Stimulated activated CD4-positive, alpha-beta T cell treated with anti-CD3 and anti-CD28 coated beads, Interleukin-15, amount 100 ng/mL, for 48 hours (primary cell): ENCODE measurements around the gene WBP1.
"Not testable (repeated sequence)": the region's sequence is repeated elsewhere in the genome, so short reads cannot be mapped to it uniquely, and the experiment has no call there.

ENCODE experiments used
- DNase-seq, 2 donors: peaks; one replicate each; pipeline ENCODE4 v3.0.0-alpha.2; 2020; ENCODE audit warnings: low read depth in 2 of 2

Gene WBP1

DNA sequence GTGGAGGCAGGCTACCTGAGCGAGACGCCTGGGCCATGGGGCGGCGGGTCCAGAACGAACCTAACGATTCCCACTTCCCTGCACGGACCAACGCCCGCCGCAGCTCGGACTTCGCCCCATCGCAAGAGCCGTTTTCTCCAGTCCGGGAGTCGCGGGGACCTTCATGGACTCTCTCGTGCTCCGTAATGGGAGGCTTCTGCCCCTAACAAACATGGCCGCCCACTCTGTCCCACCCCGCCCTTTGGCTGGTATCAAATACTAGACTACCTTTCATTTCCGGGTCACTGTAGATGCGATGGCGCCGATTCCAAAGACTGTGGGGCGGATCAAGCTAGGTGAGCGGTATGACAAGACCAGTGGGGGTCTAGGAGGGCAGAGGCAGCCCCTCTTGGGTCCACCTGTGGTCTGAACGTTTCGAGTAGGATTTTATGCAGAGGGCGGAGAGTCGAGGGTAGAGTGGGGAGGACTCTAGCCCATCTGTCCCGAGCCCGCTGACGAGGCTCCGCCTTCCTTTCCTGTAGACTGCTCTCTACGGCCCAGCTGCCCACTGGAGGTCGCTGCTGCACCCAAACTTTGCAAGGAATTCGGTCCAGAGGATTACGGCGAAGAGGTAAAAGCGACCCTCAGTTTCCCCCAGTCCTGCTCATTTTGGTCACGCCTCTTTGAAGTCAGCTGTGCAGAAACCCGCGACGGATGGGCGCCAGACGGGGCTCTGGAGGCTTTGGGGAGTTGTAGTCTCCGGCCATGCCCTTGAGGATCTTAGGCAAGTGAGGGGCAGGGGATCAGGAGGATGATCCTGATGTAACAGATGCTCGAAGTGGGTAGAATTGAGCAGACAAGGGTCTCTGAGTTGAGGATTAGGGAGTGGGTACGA lies 24.8 kb downstream of the WBP1 start, which contains the start of the genes CCDC142 and TTC31:
TSS of gene CCDC142 (minus strand) at position 198 of the 874 bp plus-strand sequence. CDS start at position 37, 161 bp downstream.
TSS of gene TTC31 (plus strand) at position 281 of the 874 bp plus-strand sequence. CDS start at position 296, 15 bp downstream.
- DNase-seq: peak; percentile 89 to 93

DNA sequence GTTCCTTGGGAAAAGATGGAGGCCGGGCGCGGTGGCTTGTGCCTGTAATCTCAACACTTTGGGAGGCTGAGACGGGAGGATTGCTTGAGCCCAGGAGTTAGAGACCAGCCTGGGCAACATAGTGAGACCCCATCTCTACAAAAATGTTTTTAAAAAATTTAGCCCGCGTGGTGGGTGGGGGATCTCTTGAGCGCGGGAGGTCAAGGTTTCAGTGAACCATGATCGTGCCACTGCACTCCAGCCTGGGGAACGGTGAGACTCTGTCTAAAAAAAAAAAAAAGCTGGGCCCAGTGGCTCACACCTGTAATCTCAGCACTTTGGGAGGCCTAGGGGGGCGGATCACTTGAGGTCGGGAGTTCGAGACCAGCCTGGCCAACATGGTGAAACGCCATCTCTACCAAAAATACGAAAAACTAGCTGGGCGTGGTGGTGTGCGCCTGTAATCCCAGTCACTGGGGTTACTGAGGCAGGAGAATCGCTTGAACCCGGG lies 25.5 kb downstream of the WBP1 start:
- DNase-seq: not testable (repeated sequence)

DNA sequence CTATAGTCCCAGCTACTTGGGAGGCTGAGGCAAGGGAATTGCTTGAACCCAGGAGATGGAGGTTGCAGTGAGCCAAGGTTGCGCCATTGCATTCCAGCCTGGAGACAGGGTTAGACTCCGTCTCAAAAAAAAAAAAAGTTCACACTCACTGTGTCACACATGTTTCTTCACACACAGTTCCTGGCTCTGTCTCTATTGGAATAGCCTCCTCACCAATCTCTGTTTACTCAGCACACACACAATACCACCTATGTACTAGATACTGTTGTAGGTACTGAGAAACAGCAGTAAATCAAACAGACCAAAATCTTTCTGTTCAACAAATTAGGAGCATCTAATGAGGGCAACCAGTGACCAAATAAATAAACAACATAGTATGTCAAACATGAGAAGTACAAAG lies 27.9 kb downstream of the WBP1 start:
- no peak for DNase-seq

DNA sequence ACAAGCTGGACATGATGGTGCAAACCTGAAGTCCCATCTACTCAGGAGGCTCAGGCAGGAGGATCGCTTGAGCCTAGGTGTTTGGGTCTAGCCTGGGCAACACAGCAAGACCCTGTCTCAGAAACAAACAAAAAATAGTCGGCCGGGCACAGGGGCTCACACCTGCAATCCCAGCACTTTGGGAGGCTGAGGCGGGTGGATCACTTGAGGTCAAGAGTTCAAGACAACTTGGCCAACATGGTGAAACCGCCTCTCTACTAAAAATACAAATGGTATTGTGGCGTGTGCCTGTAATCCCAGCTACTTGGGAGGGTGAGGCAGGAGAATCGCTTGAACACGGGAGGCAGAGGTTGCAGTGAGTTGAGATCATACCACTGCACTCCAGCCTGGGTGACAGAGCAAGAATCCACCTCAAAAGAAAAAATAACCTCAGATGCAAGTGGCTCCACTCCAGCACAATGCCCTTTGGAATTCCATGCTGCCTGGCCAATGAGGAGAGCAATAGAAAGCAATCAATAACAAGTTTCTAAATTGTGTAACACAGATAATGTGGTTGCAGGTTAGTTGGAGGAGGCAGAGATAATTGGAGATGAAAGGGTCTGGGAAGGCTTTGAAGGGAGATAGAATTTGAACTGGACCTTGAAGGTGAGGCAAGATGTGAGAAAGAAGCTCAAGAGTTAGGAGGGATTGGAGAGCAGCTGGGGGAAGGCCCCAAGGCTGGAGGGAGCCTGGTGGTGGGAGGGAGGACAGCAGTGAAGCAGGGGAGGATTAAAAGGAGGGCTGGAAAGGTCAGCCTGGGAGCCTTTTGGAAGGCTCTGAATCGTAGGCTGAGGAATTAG lies 30.6 kb downstream of the WBP1 start:
- DNase-seq: no peak

DNA sequence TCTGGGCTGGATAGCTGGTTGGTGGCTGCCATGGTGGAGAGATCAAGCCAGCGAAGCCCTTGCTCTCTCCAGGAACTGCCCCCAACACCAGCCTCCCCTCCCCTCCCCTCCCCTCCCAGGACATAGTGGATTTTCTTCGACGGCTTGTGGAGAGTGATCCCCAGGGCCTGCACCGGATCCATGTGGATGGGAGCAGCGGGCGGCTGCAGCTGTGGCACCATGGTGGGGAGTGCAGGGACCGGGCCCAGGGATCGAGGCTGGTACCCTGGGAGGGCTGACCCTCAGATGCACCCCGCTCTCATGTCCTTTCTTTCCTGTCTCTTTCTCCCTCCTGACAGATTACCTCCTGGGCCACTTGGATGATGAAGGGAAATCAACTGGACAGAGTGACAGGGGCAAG lies 31.7 kb downstream of the WBP1 start:
- DNase-seq: no peak

DNA sequence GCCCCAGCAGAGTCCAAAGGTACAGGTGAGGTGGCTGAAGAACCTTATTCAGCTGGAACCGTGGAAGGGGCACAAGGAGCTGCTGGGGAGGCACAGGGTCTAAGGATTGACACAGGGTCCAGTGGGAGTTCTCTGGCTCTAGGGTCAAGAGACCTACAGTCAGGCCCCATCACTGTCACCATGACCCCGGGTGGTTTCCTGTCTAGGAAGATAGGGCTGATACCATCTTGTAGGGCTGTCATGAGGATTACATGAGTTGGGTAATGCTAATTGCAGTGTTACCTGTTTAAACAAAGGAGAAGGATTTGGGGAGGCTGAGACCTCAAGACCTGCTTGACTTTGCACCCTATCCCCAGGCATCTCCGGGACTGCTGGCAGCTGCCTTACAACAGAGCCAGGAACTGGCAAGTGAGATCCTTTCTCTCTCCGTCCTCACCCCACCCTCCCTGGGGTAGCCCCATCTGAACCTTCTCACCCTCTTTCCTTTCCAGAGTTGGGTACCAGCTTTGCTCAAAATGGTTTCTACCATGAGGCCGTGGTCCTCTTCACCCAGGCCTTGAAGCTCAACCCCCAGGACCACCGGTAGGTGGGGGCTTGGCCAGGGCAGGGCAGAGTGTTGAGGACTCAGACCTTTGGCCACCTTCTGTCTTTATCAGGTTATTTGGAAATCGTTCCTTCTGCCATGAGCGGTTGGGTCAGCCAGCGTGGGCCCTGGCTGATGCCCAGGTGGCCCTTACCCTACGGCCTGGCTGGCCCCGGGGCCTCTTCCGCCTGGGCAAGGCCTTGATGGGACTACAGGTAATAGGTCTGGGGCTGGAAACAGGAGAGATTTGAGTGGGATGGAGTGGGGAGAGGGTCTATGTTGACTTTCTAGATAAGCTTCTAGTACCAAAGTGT lies 33.7 kb downstream of the WBP1 start:
- DNase-seq: no peak

DNA sequence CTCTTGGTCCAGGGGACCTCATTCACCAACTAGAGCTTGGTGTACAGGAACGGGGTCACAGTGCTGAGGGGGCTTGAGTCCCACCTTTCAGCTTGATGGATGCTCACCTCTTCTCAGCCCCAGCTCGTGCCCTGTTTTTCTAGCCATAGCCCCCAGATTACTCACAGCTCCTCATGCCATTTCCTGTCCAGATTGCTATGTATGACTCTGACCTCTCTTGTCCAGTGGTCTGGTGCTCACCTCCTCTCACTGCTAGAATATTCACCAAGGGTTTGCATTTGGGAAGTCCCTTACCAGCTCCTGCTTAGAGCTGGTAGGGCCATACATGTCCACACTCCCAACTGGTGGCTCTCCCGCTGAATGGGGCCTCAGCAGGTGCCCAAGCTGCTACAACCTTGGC lies 35.3 kb downstream of the WBP1 start:
- DNase-seq: no peak

DNA sequence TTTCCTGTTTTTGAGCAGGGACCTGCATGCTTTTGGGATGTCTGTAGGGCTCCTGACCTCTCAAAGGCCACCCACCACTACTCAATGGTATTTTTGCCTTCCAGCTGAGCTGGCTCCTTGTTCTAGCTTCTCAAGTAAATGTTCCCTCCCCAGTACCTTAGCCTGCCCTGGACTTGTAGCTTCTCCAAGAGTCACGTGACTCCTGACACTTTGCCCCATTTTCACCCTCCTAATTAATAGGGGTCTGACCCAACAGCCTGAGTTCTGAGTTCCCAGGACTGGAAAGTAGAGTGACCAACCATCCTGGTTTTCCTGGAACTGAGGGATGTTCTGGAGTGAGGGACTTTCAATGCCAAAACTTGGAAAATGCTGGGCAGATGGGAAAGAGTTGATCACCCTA lies 37.2 kb downstream of the WBP1 start:
- no peak for DNase-seq

DNA sequence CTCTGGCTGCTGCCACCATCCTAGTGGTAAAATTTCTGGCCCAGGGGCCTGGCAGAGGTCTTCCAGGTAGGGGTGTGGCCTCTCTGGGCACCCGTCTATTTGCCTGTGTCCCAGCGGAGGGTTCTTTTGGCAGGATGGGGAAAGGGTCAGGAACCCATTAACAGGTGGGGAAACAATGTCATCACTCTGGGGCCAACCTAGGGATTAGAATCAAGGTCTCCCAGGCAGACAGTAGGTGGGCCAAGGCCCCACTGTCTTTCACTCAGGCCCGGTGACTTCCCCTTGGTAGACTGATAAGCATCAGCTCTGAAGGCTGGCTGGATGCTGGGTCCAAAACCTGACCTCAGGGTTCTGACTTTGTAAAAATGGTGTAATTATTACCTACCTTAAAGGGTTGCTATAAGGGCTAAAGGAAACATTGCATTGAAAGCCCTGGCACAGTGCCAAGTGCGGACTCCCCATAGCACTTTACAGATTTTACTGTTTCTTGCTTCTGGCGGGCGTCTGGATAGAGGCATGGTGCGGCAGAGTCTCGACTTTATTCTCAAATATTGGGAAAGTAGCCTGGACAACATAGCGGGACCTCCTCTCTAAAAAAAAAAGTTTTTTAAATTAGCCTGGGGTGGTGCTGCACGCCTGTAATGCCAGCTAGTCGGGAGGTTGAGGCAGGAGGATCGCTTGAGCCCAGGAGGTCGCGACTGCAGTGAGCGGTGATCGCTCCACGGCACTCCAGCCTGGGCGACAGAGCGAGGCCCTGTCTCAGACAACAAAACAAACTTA lies 38.9 kb downstream of the WBP1 start:
- DNase-seq: no peak

DNA sequence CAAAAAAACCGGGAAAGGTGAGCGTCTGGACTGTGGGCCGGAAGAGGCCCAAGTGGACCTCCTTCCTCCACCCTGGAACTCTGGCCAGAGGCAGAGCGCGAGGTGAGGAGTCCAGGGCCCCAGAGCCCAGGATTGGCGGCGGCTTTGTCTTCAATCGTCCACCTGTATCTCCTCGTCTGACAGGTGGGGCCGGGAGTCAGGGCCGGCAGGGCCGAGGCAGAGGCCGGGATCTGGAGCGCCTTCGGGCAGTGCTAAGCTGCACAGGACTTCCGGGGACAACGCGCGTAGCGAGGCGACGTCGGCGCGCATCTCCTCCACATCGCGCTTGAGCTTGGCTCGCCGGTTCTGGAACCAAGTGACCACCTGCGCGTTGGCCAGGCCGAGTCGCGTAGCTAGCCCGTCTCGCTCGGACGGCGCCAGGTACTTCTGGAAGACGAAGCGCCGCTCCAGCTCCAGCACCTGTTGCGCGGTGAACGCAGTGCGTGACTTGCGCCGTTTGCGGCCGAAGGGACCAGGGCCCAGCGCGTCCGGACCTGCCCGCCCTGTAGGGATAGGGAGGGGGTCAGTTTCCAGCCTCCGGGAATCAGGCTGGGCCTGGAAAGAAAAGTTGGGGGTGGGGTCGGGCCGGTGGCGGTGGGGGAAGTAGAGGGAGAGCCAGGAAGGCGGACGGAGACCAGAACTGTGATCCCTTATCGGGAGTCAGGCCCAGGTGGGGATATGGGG lies 39.7 kb downstream of the WBP1 start:
- no peak for DNase-seq

DNA sequence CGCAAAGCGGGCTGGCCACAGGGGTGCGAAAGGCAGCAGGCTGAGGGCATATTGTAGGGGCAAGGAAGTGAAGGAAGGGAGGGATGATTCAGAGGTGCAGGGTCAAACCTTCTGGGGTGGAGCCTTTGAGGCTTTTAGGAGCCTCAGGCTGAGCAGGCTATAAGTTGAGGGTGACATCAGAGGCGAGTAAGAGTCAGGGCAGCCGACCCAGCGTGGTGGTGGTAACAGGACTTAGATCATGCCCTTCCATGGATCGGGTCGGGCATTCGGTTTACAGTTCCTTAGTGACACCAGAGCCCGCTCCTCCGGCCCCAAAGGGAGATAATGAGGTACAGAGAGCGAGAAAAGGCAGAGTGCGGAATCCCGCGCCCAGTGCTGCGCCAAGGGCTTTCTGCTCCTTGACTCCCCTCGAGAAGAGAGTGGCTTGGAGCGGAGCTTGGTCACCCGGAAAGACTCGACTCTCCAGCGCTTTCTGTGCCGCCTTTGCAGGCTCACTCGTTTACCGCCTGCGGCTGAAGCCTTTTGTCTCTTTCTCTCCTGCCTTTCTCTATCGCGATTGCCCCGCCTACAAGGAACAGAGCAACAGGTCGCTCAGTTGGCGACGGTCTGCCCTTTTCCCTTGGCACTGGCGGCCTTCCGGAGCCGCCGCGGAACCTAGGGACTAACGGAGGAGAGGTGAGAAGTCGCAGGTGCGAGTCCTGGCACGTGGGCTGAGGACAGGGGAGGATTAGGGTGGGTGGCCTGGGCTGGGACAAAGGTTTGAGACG lies 40.4 kb downstream of the WBP1 start:
- DNase-seq: no peak

DNA sequence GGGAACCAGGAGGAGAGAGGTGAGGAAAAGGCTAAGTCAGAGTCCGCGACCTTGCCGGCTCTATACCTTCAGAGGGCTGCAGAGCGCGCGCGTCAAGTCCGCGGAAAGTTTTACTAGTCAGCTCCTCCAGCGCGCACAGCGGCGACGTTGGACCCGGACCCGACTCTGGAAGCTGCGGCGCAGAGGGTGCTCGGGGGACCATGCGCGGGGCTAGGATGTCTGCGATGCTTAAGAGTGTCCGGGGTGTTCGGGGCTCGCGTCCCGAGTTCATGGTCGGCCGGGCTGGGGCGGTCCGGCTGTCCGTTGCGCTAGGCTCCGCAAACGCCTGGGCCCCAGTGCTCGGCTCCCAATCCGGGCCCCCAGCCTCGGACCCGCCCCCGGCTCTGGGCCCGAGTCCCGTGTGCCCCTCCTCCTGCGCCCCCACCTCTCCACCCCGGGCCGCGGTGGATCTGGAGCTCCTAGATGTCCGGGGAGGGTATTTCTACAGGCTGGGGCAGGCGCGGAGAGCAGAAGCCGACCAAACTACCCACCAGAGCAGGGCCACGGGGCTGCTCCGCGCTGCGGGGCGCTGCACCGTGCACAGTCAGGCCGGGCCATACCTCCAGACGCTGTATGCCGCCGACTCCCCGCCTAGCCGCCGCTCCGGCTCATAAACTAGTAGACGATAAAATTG lies 41.2 kb downstream of the WBP1 start, which contains the start of gene LBX2:
TSS of gene LBX2 (minus strand) at position 337 of the 673 bp plus-strand sequence. CDS start at position 271, 66 bp downstream.
- DNase-seq: no peak

DNA sequence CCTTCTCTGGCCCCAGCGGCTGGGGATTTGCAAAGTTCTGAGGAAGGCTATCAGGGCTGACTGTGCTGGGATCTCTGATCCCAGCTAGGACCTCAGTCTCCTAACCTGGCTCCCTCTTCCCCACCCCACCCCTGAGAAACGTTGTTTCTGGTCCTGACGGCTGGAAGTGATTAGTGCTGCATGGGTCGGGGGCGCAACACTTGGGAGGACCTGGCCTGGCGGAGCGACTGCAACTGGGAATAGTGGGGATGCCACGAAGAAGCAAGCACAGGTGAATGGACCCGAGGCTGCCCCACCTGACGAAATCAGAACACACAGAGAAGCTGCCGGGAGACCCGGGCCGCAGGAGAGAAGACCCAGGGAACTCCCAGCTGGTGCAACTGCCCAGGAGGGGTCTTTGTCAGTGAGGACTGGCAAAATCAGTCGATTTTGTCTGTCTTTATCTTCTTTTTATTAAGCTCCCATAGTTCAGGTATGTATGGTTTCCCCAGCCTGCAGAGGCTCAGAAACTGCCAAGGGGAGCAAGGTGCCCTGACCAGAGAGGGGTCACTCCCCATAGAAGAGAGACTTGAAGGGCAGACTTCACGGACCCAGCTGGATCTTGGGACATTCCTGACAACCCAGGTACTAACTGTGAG lies 41.8 kb downstream of the WBP1 start:
- DNase-seq: no peak

DNA sequence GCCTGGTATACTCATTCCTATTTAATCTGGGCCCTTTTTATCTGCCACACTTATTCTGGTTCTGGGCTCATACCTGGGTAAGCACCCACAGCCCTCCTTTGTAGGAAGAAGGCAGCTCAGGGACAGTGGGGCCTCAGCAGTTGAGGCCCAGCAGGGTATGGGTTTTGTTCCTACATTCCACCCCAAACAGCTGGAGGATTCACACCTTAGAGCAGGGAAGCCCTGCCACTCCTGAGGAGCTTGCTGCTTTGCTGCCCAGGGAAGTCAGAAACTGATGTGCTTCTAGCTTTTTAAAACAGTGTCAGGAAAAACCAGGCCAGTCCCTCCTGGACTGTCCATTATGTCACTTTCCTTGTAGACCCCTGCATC lies 42.3 kb downstream of the WBP1 start:
- no peak for DNase-seq

DNA sequence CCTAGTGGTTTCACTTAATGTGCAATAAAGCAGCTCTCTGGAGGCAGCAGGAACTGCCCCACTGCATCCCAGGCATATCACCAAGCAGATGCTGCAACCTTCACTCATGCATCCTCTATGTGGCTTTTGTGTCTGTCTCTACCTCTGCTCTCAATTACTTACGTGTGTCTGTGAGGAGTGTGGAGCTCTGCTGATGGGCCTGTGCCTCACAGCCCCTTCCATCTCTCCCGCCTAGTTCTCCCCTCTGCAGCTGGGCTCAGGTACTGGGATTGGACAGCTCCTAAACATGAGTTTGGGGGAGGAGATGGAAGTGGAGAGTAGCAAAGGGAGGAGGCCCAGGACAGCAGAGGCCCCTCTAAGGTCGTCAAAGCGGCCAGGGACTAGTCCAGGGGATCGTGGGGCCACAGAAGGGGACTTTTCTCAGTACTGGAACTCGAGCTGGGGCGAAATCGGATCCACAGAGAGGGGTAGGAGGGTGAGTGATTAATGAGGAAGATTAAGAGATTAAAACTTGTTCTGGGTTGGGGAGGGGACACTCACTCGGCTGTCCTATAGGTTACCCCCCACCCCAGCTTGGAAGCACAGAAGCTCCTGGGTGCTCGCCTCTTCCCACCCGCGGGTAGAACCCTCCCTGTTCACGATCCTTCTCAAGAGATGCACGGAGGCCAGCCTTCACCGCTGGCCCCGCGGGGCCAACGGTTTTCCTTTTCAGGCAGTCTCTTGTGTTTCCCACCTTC lies 43.3 kb downstream of the WBP1 start:
- DNase-seq: no peak

DNA sequence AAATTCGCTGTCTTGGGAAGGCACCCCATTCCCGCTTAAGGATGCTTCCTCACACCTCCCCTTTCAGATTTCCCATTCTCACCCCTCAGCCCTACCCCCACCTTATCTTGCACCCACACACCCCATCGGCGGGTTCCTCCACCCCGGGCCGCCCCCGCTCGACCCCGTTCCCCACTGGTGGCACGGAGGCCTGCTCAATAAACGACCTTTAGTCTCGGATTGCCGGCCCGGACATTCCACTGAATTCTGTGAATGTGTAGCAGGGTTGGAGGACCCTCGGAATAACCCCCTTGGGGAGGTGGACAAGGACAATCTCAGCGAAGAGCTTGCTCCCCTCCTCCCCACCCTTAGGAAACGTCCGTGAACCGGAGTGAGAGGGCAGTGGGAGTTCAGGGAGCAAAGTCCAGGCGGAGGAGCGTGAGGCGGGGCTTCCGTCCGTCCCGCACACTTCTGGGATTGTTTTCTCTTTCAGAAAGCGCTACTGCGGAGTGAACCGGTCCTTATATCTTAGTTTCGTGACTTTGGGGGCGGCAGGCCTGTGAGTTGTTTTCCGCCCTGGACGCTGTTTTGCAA lies 44.0 kb downstream of the WBP1 start:
- DNase-seq: no peak
